HFFc6 (cell line): ENCODE data around the gene APEX1. TPM values are rescaled to one million over a fixed set of nuclear protein-coding genes. Genes with fewer than 3 reads are reported as not detected.

ENCODE experiments used
- DNase-seq: peaks from one replicate; pipeline ENCODE4 v3.0.0-alpha.2; 2018
- H3K27ac Mint-ChIP-seq: 2 replicates; pipeline ENCODE4 v1.8.0; 2020; ENCODE audit warnings: mild to moderate bottlenecking, mixed read lengths
- H3K27me3 Mint-ChIP-seq: 2 replicates; pipeline ENCODE4 v1.8.0; 2021; ENCODE audit warnings: mild to moderate bottlenecking, moderate library complexity, mixed read lengths; ENCODE audit not compliant: insufficient read depth
- H3K36me3 Mint-ChIP-seq: 2 replicates; pipeline ENCODE4 v1.8.0; 2021; ENCODE audit warnings: low read depth, mixed read lengths
- H3K4me1 Mint-ChIP-seq: 2 replicates; pipeline ENCODE4 v1.8.0; 2020; ENCODE audit warnings: low read depth, mixed read lengths
- H3K4me3 Mint-ChIP-seq: 2 replicates; pipeline ENCODE4 v1.8.0; 2020; ENCODE audit warnings: mild to moderate bottlenecking, moderate library complexity, mixed read lengths
- H3K9me3 Mint-ChIP-seq: 2 replicates; pipeline ENCODE4 v1.8.0; 2020; ENCODE audit warnings: mild to moderate bottlenecking, mixed read lengths
- total RNA-seq, 6 experiments: library from RNA; stranded (reverse); fragmentation: NEBNext Ultra II Directional; extraction: Animal tissue kit (Norgen Biotek cat#: 25700); gene quantifications; 2 replicates in 1 of 6; 3 replicates in 5 of 6; pipeline ENCODE4 v1.2.3, GENCODE V29; 2021
- TF ChIP-seq, protein P1 (sequence below): fragments of 200-600 bp; sonication (generic); IDR thresholded peaks from 2 replicates; pipeline ENCODE4 v1.5.0; 2021; ENCODE audit warnings: antibody characterized with exemption, mild to moderate bottlenecking

APEX1 gene
- total RNA-seq, 6 experiments from 2014 or later: 161 to 189 (median 184) TPM

DNA sequence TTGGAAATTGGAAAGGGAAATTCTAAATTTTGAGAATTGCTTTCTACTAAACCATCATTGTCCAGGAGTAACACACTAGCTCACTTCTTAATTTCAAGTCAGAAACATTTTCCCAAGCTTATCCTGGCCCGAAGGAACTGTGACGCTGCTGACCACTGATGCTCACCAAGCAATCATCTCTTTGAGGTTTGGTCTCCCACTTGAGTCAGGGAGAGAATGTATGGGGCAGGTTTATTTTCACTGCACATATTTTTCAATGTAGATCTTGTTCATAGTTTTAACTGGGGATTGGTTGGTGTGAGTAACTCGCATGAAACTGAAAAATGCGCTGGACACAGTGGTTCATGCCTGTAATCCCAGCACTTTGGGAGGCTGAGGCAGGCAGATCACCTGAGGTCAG lies 37.5 kb downstream of the APEX1 start:
- Mint-ChIP-seq H3K36me3 (no peaks in the 10 kb centered on the region; the same call in 1 of the 2 replicates), H3K27ac (no peak overlapping the region), H3K9me3 (no peaks in the 10 kb centered on the region), H3K4me3 (no peak overlapping the region), H3K27me3 (peaks cover 4% of the 10 kb centered on the region), H3K4me1 (peaks cover 50% of the 10 kb centered on the region)
- TF ChIP-seq, protein P1, sequence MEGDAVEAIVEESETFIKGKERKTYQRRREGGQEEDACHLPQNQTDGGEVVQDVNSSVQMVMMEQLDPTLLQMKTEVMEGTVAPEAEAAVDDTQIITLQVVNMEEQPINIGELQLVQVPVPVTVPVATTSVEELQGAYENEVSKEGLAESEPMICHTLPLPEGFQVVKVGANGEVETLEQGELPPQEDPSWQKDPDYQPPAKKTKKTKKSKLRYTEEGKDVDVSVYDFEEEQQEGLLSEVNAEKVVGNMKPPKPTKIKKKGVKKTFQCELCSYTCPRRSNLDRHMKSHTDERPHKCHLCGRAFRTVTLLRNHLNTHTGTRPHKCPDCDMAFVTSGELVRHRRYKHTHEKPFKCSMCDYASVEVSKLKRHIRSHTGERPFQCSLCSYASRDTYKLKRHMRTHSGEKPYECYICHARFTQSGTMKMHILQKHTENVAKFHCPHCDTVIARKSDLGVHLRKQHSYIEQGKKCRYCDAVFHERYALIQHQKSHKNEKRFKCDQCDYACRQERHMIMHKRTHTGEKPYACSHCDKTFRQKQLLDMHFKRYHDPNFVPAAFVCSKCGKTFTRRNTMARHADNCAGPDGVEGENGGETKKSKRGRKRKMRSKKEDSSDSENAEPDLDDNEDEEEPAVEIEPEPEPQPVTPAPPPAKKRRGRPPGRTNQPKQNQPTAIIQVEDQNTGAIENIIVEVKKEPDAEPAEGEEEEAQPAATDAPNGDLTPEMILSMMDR: no peak
- DNase-seq: no peak

- Mint-ChIP-seq H3K36me3 (no peaks in the 10 kb centered on the region; the same call in 1 of the 2 replicates), H3K4me3 (no peak overlapping the region), H3K4me1 (peaks cover 50% of the 10 kb centered on the region), H3K27ac (no peak overlapping the region), H3K27me3 (peaks cover 4% of the 10 kb centered on the region), H3K9me3 (no peaks in the 10 kb centered on the region)
- TF ChIP-seq, protein P1: no peak
- DNase-seq: no peak
Observed at GRCh38 chr14:20493634-20494033, 38.6 kb downstream of the APEX1 start.

- H3K27ac Mint-ChIP-seq: no peak overlapping the region
- no peak for DNase-seq
Observed at GRCh38 chr14:20494935-20495766, 40.1 kb downstream of the APEX1 start.

GRCh38 chr14:20498622-20499021 lies 43.6 kb downstream of the APEX1 start:
- peaks cover 21% of the 10 kb centered on the region for H3K4me1 Mint-ChIP-seq
- no peak overlapping the region for H3K4me3 Mint-ChIP-seq
- no peaks in the 10 kb centered on the region; the same call in 1 of the 2 replicates for H3K9me3 Mint-ChIP-seq
- no peak for DNase-seq
- TF ChIP-seq, protein P1: no peak
- H3K27ac Mint-ChIP-seq: no peak overlapping the region
- no peaks in the 10 kb centered on the region; the same call in 1 of the 2 replicates for H3K36me3 Mint-ChIP-seq
- peaks cover 2% of the 10 kb centered on the region for H3K27me3 Mint-ChIP-seq

More at GRCh38 chr14:20494935-20495766, 40.1 kb downstream of the APEX1 start:
- Mint-ChIP-seq H3K36me3 (no peaks in the 10 kb centered on the region; the same call in 1 of the 2 replicates), H3K9me3 (no peaks in the 10 kb centered on the region), H3K27me3 (peaks cover 4% of the 10 kb centered on the region), H3K4me1 (peaks cover 40% of the 10 kb centered on the region), H3K4me3 (no peak overlapping the region)
- TF ChIP-seq, protein P1: no peak

DNA sequence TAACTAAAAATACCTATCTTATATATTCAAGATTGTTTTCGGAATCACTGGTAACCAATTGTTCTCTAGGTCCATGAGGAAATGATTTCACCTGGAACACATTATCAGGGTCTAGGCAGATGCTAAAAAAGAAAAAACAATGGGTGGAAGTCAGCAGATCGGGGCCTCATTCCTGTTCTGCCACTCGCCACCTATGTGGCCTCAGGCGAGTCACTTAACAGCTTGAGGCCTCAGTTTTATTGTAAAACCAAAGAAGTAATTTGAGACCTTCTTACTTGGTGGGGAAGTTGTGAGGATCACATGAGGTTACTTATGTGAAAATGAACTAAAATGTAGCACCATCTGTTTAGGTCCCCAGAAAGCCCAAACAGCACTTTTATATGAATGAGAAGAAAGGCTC lies 44.1 kb downstream of the APEX1 start:
- H3K4me3 Mint-ChIP-seq: no peak overlapping the region
- no peak overlapping the region for H3K27ac Mint-ChIP-seq

More for the DNA sequence above, 44.1 kb downstream of the APEX1 start:
- no peaks in the 10 kb centered on the region; the same call in 1 of the 2 replicates for H3K9me3 Mint-ChIP-seq
- no peak for DNase-seq
- TF ChIP-seq, protein P1: no peak
- H3K4me1 Mint-ChIP-seq: peaks cover 19% of the 10 kb centered on the region
- H3K27me3 Mint-ChIP-seq: peaks cover 2% of the 10 kb centered on the region
- H3K36me3 Mint-ChIP-seq: no peaks in the 10 kb centered on the region; the same call in 1 of the 2 replicates
